ENCODE measurements around the gene SLC27A5. TPM values are rescaled to one million over a fixed set of nuclear protein-coding genes. Genes with fewer than 3 reads are reported as not detected.
A peak's percentile ranks its signal among the peaks of the same experiment; 100 is the strongest.

Gene SLC27A5
- total and polyA plus RNA-seq, 2 of the 13 experiments (the other 11 are each of a cell fraction or from before 2014, with no cell fraction given): 30.3 to 40.2 TPM

GRCh38 chr19:58559275-58560006 lies 47.6 kb upstream of the SLC27A5 start (continued):
- TF ChIP-seq REST (IDR thresholded peaks at IDR 0.05; ENCODE audit: borderline replicate concordance in 1 of 2, low read depth in 1 of 2, low read length in 2 of 2) (peak in 1 of 2 experiments; percentile 42; a peak in 1 of 4 replicates), ZNF333 (CRISPR knock-in tag; IDR thresholded peaks at IDR 0.05; ENCODE audit: borderline replicate concordance) (no peak), NR2F1 (CRISPR knock-in tag; IDR thresholded peaks at IDR 0.05) (0 out of 4 replicates have a peak, but pooled peaks of 1 of the 2 experiments have one; percentile 33), ZBTB7B (CRISPR knock-in tag; IDR thresholded peaks at IDR 0.05) (no peak), MXD3 (CRISPR knock-in tag; IDR thresholded peaks at IDR 0.05) (peak; percentile 70), NCOA1 (CRISPR knock-in tag; IDR thresholded peaks at IDR 0.05) (0 out of 2 replicates have a peak, but pooled peaks have one; percentile 38), ZNF510 (CRISPR knock-in tag; IDR thresholded peaks at IDR 0.05; ENCODE audit: low read depth) (peak; percentile 58; the same call in 1 of the 2 replicates), TCF7L2 (IDR thresholded peaks at IDR 0.05; ENCODE audit: low read depth, low read length) (no peak), TGIF2 (CRISPR knock-in tag; IDR thresholded peaks at IDR 0.05) (peak; percentile 50; the same call in 1 of the 2 replicates), ZNF33A (CRISPR knock-in tag; IDR thresholded peaks at IDR 0.05; ENCODE audit: borderline replicate concordance) (no peak; the same call in 1 of the 2 replicates), ZNF281 (CRISPR knock-in tag; IDR thresholded peaks at IDR 0.05; ENCODE audit: borderline replicate concordance) (peak; percentile 73), ZNF383 (CRISPR knock-in tag; IDR thresholded peaks at IDR 0.05; ENCODE audit: borderline replicate concordance) (peak; percentile 64; the same call in 1 of the 2 replicates), YEATS2 (CRISPR knock-in tag; IDR thresholded peaks at IDR 0.05; ENCODE audit: borderline replicate concordance) (no peak; the same call in 1 of the 2 replicates), ZNF678 (CRISPR knock-in tag; IDR thresholded peaks at IDR 0.05) (no peak), TBX2 (CRISPR knock-in tag; IDR thresholded peaks at IDR 0.05; ENCODE audit: borderline replicate concordance) (peak; percentile 70; the same call in 1 of the 2 replicates), ZEB1 (IDR thresholded peaks at IDR 0.05; ENCODE audit: insufficient replicate concordance, low read depth) (peak; percentile 62), RFX5 (IDR thresholded peaks at IDR 0.05; ENCODE audit: low read depth, low read length) (no peak)

All from HepG2 (cell line).